Measurements from ENCODE around the gene CHM.

GRCh38 chrX:85955510-85955909 lies 91.8 kb downstream of the CHM start:
- TF ChIP-seq HDAC6 (IDR thresholded peaks at IDR 0.05; ENCODE audit: low read depth, low read length) (no peak), EP300 (IDR thresholded peaks at IDR 0.05; ENCODE audit: borderline replicate concordance in 1 of 2, low read depth in 2 of 2, low read length in 2 of 2) (no peak), ZNF274 (IDR thresholded peaks at IDR 0.05; ENCODE audit: borderline replicate concordance, extremely low read depth, low read length) (no peak), CEBPB (IDR thresholded peaks at IDR 0.05; ENCODE audit: low read depth, low read length) (no peak)
